Spleen (tissue), 7 donors: ENCODE measurements around the gene TMEM141.

Source experiments
- POLR2A ChIP-seq, 3 donors: fragments of 450-650 bp; IDR thresholded peaks; one replicate each; pipeline ENCODE4 v1.5.1; 2017; ENCODE audit warnings: antibody characterized with exemption in 3 of 3, mild to moderate bottlenecking in 1 of 3
- POLR2AphosphoS5 ChIP-seq, 3 donors: sonication (generic); formaldehyde crosslinking; IDR thresholded peaks; one replicate each; pipeline ENCODE4 v1.5.1; 2017; ENCODE audit warnings: antibody characterized with exemption in 3 of 3
- TF ChIP-seq, protein P1 (sequence below), 11 experiments: fragments of 200-600 bp in 7 of 11; fragments of 450-650 bp in 4 of 11; sonication (generic) in 4 of 11; IDR thresholded peaks in 8 of 11; conservative IDR thresholded peaks in 3 of 11; 1 replicate in 7 of 11; 2 replicates in 4 of 11; pipeline versions ENCODE4 v1.4.0 to v1.8.0; 2016 to 2021; ENCODE audit warnings: antibody characterized with exemption in 11 of 11, inconsistent platforms in 4 of 11, mild to moderate bottlenecking in 1 of 11
- donor health status: DM: no; HTN: no; CAD: no; lungs with moderate emphysema.
- donor health status: DM: no; HTN: no; CAD: no.
- donor health status: DM: no; HTN: no; CAD: no.

DNA sequence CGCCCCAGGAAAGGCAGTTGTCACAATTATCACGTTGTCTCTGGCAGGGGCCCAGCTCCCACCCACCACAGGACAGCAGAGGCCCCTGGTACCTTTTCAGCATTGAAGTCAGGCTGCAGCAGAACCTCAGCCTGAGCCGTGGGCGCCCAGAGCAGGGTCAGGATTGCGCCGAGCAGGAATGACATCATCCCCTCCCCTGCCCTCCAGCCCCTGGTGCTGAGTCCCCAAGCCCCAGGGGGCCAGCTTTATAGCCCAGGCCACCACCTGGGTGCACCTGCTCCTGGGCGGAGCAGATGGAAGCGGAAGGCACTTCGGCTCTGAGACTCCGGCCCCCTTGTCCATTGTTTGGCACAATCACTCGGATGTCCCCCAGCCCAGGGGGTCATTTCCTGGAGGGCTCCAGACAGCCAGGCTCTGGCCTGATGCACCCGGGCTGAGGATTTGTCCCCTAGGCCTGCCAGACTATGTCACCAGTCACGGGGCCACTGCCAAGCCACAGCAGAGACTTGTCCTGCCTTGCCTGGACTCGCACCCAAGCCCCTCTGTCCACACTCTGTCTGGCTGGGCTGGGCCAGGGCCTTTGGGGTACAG lies 26.7 kb upstream of the TMEM141 start, which contains the start of gene LCN15:
- TF ChIP-seq POLR2A (IDR thresholded peaks at IDR 0.05) (no peak), POLR2AphosphoS5 (IDR thresholded peaks at IDR 0.05) (no peak)
- TF ChIP-seq, protein P1, sequence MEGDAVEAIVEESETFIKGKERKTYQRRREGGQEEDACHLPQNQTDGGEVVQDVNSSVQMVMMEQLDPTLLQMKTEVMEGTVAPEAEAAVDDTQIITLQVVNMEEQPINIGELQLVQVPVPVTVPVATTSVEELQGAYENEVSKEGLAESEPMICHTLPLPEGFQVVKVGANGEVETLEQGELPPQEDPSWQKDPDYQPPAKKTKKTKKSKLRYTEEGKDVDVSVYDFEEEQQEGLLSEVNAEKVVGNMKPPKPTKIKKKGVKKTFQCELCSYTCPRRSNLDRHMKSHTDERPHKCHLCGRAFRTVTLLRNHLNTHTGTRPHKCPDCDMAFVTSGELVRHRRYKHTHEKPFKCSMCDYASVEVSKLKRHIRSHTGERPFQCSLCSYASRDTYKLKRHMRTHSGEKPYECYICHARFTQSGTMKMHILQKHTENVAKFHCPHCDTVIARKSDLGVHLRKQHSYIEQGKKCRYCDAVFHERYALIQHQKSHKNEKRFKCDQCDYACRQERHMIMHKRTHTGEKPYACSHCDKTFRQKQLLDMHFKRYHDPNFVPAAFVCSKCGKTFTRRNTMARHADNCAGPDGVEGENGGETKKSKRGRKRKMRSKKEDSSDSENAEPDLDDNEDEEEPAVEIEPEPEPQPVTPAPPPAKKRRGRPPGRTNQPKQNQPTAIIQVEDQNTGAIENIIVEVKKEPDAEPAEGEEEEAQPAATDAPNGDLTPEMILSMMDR (IDR thresholded peaks at IDR 0.05 in 8 of 11, conservative IDR thresholded peaks at IDR 0.05 in 3 of 11): no peak
